Stimulated activated CD4-positive, alpha-beta T cell treated with anti-CD3 and anti-CD28 coated beads, Interleukin-4, amount 100 ng/mL, for 24 hours (primary cell): ENCODE measurements around the gene TKTL1.

Experiments
- DNase-seq: peaks from one replicate; pipeline ENCODE4 v3.0.0-alpha.2; 2020

The TKTL1 gene

GRCh38 chrX:154348646-154349358 lies 53.2 kb downstream of the TKTL1 start:
- DNase-seq = no peak

GRCh38 chrX:154349359-154349935 lies 53.9 kb downstream of the TKTL1 start:
- DNase-seq = no peak

- DNase-seq = no peak
Observed at GRCh38 chrX:154349979-154350378, 54.4 kb downstream of the TKTL1 start.

- no peak for DNase-seq
Observed at GRCh38 chrX:154350429-154351182, 55.0 kb downstream of the TKTL1 start.

GRCh38 chrX:154351183-154352011 lies 55.8 kb downstream of the TKTL1 start:
- no peak for DNase-seq

GRCh38 chrX:154352012-154352401 lies 56.4 kb downstream of the TKTL1 start:
- no peak for DNase-seq

GRCh38 chrX:154352466-154352865 lies 56.9 kb downstream of the TKTL1 start:
- no peak for DNase-seq

- DNase-seq = no peak
Observed at GRCh38 chrX:154353172-154353843, 57.7 kb downstream of the TKTL1 start.

- DNase-seq = no peak
Observed at GRCh38 chrX:154354013-154354412, 58.4 kb downstream of the TKTL1 start.

- no peak for DNase-seq
Observed at GRCh38 chrX:154354516-154354915, 58.9 kb downstream of the TKTL1 start.

- DNase-seq = no peak
Observed at GRCh38 chrX:154355094-154355775, 59.6 kb downstream of the TKTL1 start.

- DNase-seq = no peak
Observed at GRCh38 chrX:154355776-154356140, 60.2 kb downstream of the TKTL1 start.

- DNase-seq = no peak
Observed at GRCh38 chrX:154356596-154356995, 61.0 kb downstream of the TKTL1 start.

- no peak for DNase-seq
Observed at GRCh38 chrX:154357205-154357604, 61.6 kb downstream of the TKTL1 start.

GRCh38 chrX:154358011-154358410 lies 62.4 kb downstream of the TKTL1 start:
- DNase-seq = no peak

- DNase-seq = no peak
Observed at GRCh38 chrX:154358829-154359228, 63.2 kb downstream of the TKTL1 start.

GRCh38 chrX:154359362-154360154 lies 64.0 kb downstream of the TKTL1 start:
- no peak for DNase-seq

- DNase-seq = no peak
Observed at GRCh38 chrX:154360155-154360713, 64.6 kb downstream of the TKTL1 start.

GRCh38 chrX:154362085-154362742 lies 66.6 kb downstream of the TKTL1 start:
- no peak for DNase-seq

GRCh38 chrX:154363706-154364439 lies 68.3 kb downstream of the TKTL1 start:
- no peak for DNase-seq
